HL-60 (cell line): ENCODE data around the gene ZSWIM6.

Source experiments
- POLR2AphosphoS5 ChIP-seq: IDR thresholded peaks from 2 replicates; pipeline ENCODE4 v1.6.1; 2012; ENCODE audit warnings: low read depth
- TF ChIP-seq, protein P1 (sequence below): IDR thresholded peaks from 2 replicates; pipeline ENCODE4 v1.6.1; 2012; ENCODE audit warnings: low read depth; ENCODE audit not compliant: insufficient replicate concordance

DNA sequence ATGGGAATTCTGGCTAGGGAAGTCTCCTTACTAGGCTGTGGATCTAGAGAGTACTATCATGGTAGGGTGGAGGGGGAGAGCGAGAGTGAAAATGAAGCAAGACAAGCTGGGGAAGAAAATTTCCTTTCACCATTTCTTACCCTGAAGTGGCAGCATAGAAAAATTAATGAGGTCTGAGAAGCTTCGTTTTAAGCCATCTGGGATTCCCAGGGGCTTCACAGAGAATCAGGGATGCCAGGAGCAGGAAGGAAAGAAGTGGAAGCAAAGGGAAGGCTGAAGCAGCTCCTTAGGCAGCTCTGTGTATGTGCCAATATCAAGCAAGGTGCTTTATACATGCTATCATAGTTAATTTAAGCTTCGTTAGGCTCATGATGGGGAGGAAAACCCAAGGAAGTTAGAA is 169.9 kb downstream of the ZSWIM6 start:
- no peak for TF ChIP-seq POLR2AphosphoS5
- TF ChIP-seq, protein P1, sequence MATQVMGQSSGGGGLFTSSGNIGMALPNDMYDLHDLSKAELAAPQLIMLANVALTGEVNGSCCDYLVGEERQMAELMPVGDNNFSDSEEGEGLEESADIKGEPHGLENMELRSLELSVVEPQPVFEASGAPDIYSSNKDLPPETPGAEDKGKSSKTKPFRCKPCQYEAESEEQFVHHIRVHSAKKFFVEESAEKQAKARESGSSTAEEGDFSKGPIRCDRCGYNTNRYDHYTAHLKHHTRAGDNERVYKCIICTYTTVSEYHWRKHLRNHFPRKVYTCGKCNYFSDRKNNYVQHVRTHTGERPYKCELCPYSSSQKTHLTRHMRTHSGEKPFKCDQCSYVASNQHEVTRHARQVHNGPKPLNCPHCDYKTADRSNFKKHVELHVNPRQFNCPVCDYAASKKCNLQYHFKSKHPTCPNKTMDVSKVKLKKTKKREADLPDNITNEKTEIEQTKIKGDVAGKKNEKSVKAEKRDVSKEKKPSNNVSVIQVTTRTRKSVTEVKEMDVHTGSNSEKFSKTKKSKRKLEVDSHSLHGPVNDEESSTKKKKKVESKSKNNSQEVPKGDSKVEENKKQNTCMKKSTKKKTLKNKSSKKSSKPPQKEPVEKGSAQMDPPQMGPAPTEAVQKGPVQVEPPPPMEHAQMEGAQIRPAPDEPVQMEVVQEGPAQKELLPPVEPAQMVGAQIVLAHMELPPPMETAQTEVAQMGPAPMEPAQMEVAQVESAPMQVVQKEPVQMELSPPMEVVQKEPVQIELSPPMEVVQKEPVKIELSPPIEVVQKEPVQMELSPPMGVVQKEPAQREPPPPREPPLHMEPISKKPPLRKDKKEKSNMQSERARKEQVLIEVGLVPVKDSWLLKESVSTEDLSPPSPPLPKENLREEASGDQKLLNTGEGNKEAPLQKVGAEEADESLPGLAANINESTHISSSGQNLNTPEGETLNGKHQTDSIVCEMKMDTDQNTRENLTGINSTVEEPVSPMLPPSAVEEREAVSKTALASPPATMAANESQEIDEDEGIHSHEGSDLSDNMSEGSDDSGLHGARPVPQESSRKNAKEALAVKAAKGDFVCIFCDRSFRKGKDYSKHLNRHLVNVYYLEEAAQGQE = no peak
